Stimulated activated CD4-positive, alpha-beta T cell treated with anti-CD3 and anti-CD28 coated beads, Interleukin-12 subunit alpha, Interleukin-12 subunit beta, amount 100 ng/mL, for 48 hours (primary cell): ENCODE measurements around the gene PLEKHA5.

ENCODE experiments used
- DNase-seq, 3 donors: peaks; one replicate each; pipeline ENCODE4 v3.0.0-alpha.2; 2020; ENCODE audit warnings: low read depth in 2 of 3, low spot score in 1 of 3

PLEKHA5 gene

GRCh38 chr12:19129122-19129485, 429 bp upstream of the PLEKHA5 start:
- no peak for DNase-seq

GRCh38 chr12:19130224-19131024, 891 bp downstream of the PLEKHA5 start:
- DNase-seq: peak in 1 of 3 donors; percentile 3

- DNase-seq: no peak
These were observed 1.5 kb downstream of the PLEKHA5 start for GRCh38 chr12:19131025-19131444.

- no peak for DNase-seq
These were observed 9.0 kb downstream of the PLEKHA5 start for GRCh38 chr12:19138551-19138950.

- no peak for DNase-seq
These were observed 9.4 kb downstream of the PLEKHA5 start for GRCh38 chr12:19138956-19139355.

- DNase-seq: no peak
These were observed 10.2 kb downstream of the PLEKHA5 start for GRCh38 chr12:19139615-19140194.

- no peak for DNase-seq
These were observed 11.1 kb downstream of the PLEKHA5 start for GRCh38 chr12:19140381-19141236.

- DNase-seq: no peak
These were observed 13.0 kb downstream of the PLEKHA5 start for GRCh38 chr12:19142499-19142898.

GRCh38 chr12:19144287-19144686, 14.8 kb downstream of the PLEKHA5 start:
- no peak for DNase-seq

- no peak for DNase-seq
These were observed 15.5 kb downstream of the PLEKHA5 start for GRCh38 chr12:19144985-19145384.

- DNase-seq: no peak
These were observed 19.3 kb downstream of the PLEKHA5 start for GRCh38 chr12:19148860-19149259.

GRCh38 chr12:19150273-19150900, 20.9 kb downstream of the PLEKHA5 start:
- no peak for DNase-seq

GRCh38 chr12:19151298-19151697, 21.8 kb downstream of the PLEKHA5 start:
- DNase-seq: no peak

GRCh38 chr12:19153396-19153795, 23.9 kb downstream of the PLEKHA5 start:
- no peak for DNase-seq

GRCh38 chr12:19154686-19155085, 25.2 kb downstream of the PLEKHA5 start:
- no peak for DNase-seq

- DNase-seq: no peak
These were observed 26.6 kb downstream of the PLEKHA5 start for GRCh38 chr12:19155981-19156734.

GRCh38 chr12:19158923-19159322, 29.4 kb downstream of the PLEKHA5 start:
- no peak for DNase-seq

GRCh38 chr12:19161216-19161615, 31.7 kb downstream of the PLEKHA5 start:
- DNase-seq: no peak

- DNase-seq: no peak
These were observed 35.9 kb downstream of the PLEKHA5 start for GRCh38 chr12:19165451-19165850.

GRCh38 chr12:19166387-19166786, 36.9 kb downstream of the PLEKHA5 start:
- no peak for DNase-seq

GRCh38 chr12:19166956-19167355, 37.4 kb downstream of the PLEKHA5 start:
- no peak for DNase-seq
